ENCODE measurements around the gene TEP1. TPM values are rescaled to one million over a fixed set of nuclear protein-coding genes. Genes with fewer than 3 reads are reported as not detected.
A peak's percentile ranks its signal among the peaks of the same experiment; 100 is the strongest.

TEP1 gene
- total RNA-seq, 1 experiment from 2014 or later = 17.1 TPM

DNA sequence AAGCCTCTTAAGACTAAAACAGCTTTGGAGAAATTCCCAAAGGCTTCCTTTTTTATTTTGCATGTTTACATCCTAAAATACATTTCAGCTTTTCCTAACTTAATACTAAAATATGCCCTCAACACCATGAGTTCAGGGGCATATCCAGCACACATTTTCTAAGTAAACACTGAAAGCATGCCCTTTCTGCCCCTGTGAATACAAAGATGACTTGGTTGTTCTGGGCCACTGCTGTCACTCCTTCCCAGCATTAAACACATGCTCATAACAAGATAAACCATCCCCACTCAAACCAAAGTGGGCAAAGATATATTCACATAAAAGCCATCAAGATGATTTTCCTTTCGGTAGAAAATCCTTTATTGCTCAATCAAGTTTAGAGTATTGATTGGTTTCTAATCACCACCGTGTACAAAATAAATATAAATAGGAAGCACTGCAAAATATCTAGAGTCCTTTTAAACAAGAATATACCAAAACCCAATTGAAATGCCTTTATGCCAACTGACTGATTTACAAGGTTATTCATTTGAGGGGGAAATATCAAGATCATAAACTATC lies 82.2 kb downstream of the TEP1 start:
- DNase-seq (ENCODE audit: low read depth, low spot score) = no peak
- Histone ChIP-seq H3K9me3 (ENCODE audit: control insufficient read depth, insufficient read depth, low read depth, low read length) (no peaks in the 10 kb centered on the region), H3K4me1 (ENCODE audit: control insufficient read depth, insufficient read depth, low read length) (peaks cover 6% of the 10 kb centered on the region), H3K27me3 (ENCODE audit: control insufficient read depth, insufficient read depth, low read length) (no peaks in the 10 kb centered on the region), H3K4me3 (ENCODE audit: low read depth in 2 of 2, low read length in 2 of 2) (peak overlapping the region in 1 of 2 experiments; percentile 77; a peak in 2 of 4 replicates), H3K36me3 (ENCODE audit: control insufficient read depth, insufficient read depth, low read length) (peaks cover 18% of the 10 kb centered on the region), H3K27ac (ENCODE audit: low read length) (no peak overlapping the region)
- intact Hi-C loops (cut with micrococcal nuclease; ENCODE audit: unreplicated experiment) = no loop called here
- no TSS peak for BruUV-seq (replicated peaks)
- TF ChIP-seq, protein P1, sequence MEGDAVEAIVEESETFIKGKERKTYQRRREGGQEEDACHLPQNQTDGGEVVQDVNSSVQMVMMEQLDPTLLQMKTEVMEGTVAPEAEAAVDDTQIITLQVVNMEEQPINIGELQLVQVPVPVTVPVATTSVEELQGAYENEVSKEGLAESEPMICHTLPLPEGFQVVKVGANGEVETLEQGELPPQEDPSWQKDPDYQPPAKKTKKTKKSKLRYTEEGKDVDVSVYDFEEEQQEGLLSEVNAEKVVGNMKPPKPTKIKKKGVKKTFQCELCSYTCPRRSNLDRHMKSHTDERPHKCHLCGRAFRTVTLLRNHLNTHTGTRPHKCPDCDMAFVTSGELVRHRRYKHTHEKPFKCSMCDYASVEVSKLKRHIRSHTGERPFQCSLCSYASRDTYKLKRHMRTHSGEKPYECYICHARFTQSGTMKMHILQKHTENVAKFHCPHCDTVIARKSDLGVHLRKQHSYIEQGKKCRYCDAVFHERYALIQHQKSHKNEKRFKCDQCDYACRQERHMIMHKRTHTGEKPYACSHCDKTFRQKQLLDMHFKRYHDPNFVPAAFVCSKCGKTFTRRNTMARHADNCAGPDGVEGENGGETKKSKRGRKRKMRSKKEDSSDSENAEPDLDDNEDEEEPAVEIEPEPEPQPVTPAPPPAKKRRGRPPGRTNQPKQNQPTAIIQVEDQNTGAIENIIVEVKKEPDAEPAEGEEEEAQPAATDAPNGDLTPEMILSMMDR (IDR thresholded peaks at IDR 0.05) = no peak
- TF ChIP-seq, protein P2, sequence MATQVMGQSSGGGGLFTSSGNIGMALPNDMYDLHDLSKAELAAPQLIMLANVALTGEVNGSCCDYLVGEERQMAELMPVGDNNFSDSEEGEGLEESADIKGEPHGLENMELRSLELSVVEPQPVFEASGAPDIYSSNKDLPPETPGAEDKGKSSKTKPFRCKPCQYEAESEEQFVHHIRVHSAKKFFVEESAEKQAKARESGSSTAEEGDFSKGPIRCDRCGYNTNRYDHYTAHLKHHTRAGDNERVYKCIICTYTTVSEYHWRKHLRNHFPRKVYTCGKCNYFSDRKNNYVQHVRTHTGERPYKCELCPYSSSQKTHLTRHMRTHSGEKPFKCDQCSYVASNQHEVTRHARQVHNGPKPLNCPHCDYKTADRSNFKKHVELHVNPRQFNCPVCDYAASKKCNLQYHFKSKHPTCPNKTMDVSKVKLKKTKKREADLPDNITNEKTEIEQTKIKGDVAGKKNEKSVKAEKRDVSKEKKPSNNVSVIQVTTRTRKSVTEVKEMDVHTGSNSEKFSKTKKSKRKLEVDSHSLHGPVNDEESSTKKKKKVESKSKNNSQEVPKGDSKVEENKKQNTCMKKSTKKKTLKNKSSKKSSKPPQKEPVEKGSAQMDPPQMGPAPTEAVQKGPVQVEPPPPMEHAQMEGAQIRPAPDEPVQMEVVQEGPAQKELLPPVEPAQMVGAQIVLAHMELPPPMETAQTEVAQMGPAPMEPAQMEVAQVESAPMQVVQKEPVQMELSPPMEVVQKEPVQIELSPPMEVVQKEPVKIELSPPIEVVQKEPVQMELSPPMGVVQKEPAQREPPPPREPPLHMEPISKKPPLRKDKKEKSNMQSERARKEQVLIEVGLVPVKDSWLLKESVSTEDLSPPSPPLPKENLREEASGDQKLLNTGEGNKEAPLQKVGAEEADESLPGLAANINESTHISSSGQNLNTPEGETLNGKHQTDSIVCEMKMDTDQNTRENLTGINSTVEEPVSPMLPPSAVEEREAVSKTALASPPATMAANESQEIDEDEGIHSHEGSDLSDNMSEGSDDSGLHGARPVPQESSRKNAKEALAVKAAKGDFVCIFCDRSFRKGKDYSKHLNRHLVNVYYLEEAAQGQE (IDR thresholded peaks at IDR 0.05; ENCODE audit: insufficient read depth in 1 of 2, low read depth in 2 of 2, low read length in 1 of 2) = no peak
- no peak for TF ChIP-seq SIN3A (IDR thresholded peaks at IDR 0.05; ENCODE audit: borderline replicate concordance, insufficient read depth, low read depth, low read length)
- TF ChIP-seq TCF7L2 (IDR thresholded peaks at IDR 0.05; ENCODE audit: low read depth, low read length) = no peak
- no peak for TF ChIP-seq POLR2AphosphoS5 (IDR thresholded peaks at IDR 0.05; ENCODE audit: low read depth, low read length)
- in situ Hi-C loops (cut with HindIII; ENCODE audit: low pct_unique_long_range_greater_than_20kb, low sequenced_read_pairs) = no loop called here
- ChIA-PET CTCF (no interaction called here), POLR2A (no interaction called here)
- no peak for ATAC-seq

DNA sequence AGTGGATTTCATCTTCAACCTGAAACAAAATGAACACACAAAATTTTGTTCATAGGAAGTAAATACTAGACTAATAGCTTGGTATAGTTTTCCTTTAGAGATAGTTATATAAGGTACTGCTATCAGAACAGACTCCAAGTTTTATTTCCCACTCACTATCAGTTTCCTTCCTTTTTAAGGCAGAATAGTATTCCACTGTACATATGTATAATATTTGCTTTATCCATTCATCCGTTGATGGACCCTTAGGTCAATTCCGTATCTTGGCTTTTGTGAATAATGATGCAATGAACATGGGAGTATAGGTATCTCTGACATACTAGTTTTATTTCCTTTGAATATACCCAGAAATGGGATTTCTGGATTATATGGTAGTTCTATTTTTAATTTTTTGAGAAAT lies 83.9 kb downstream of the TEP1 start:
- POLR2A ChIA-PET = no interaction called here
- no TSS peak for BruUV-seq (replicated peaks)
- DNase-seq (ENCODE audit: low read depth, low spot score) = no peak
- Histone ChIP-seq H3K27me3 (ENCODE audit: control insufficient read depth, insufficient read depth, low read length) (no peaks in the 10 kb centered on the region), H3K4me1 (ENCODE audit: control insufficient read depth, insufficient read depth, low read length) (peaks cover 6% of the 10 kb centered on the region), H3K4me3 (ENCODE audit: low read depth in 2 of 2, low read length in 2 of 2) (no peak overlapping the region), H3K36me3 (ENCODE audit: control insufficient read depth, insufficient read depth, low read length) (peaks cover 27% of the 10 kb centered on the region), H3K27ac (ENCODE audit: low read length) (no peak overlapping the region), H3K9me3 (ENCODE audit: control insufficient read depth, insufficient read depth, low read depth, low read length) (no peaks in the 10 kb centered on the region)
- no peak for ATAC-seq
- in situ Hi-C loops (cut with HindIII; ENCODE audit: low pct_unique_long_range_greater_than_20kb, low sequenced_read_pairs) (no loop called here), intact Hi-C loops (cut with micrococcal nuclease; ENCODE audit: unreplicated experiment) (loop anchor here (5.0 kb wide), 1 partner anchor 278 kb away; no protein-coding TSS in a partner anchor)
- TF ChIP-seq, protein P2 (IDR thresholded peaks at IDR 0.05; ENCODE audit: insufficient read depth in 1 of 2, low read depth in 2 of 2, low read length in 1 of 2) = no peak
- TF ChIP-seq, protein P1 (IDR thresholded peaks at IDR 0.05) = no peak
- no peak for TF ChIP-seq TCF7L2 (IDR thresholded peaks at IDR 0.05; ENCODE audit: low read depth, low read length)
- TF ChIP-seq SIN3A (IDR thresholded peaks at IDR 0.05; ENCODE audit: borderline replicate concordance, insufficient read depth, low read depth, low read length) = no peak
- no peak for TF ChIP-seq POLR2AphosphoS5 (IDR thresholded peaks at IDR 0.05; ENCODE audit: low read depth, low read length)
- CTCF ChIA-PET = no interaction called here
